ENCODE data around the gene SMIM43. TPM values are rescaled to one million over a fixed set of nuclear protein-coding genes. Genes with fewer than 3 reads are reported as not detected.

The SMIM43 gene
- polyA plus RNA-seq, 1 experiment = 7.4 TPM

DNA sequence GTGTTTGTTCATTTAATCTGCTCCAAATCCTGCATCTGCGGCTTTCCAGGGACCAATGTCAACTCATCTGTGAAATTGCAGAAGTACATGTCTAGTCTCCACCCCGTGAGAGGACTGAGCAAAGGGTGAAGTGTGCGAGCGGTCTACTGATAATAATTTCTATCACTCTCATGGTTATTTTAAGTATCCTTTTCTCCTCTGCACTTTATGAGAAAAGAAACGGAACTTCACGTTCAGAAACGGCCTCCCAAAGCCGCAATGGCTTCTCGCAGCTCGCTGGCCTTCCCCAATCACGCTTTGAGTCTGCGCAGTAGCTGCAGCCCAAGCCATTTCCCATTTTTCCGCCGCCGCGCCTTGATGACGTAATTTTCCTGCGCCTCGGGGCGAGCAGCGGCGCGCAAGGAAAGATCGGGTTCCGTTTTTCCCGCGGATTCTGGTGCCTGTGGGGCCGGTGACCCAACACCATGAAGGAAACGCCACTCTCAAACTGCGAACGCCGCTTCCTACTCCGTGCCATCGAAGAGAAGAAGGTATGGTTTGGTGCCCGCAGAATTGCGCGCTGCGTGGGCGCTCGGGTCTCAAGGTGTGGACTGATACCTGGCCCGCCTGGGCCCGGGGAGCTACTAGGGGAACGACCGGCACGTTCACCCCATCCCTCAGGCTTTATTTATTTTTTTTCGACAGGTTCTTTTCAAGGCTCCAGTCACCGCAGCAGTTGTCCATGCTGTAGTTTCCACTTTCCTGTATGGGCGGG lies 36.2 kb upstream of the SMIM43 start, which contains the start of gene EXOSC9:
Gene EXOSC9 (plus strand): TSS at position 363 of the 754 bp plus-strand sequence. CDS start 102 bp downstream, at position 465.
- CTCF ChIA-PET = no interaction called here

DNA sequence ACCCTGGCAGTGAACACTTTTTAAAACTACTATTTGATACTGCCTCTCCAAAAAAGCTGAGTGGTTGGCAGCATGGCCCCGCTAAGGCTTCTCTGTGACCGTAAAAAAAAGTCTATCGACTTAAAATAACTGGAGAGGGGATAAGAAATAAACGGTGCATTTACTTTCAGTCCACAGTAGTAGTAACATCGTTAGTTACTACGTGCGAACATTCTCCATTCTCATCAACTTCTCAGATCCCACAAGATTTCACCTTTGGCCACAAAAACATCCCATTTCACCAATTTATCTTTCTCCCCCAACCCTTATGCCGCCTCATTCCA lies 35.6 kb upstream of the SMIM43 start:
- DNase-seq (ENCODE audit: low read depth, low spot score) = no peak
- Histone ChIP-seq H3K27me3 (ENCODE audit: control insufficient read depth, insufficient read depth, low read length) (no peaks in the 10 kb centered on the region), H3K9me3 (ENCODE audit: control insufficient read depth, insufficient read depth, low read length) (no peaks in the 10 kb centered on the region), H3K27ac (ENCODE audit: low read depth, low read length) (peak overlapping the region; percentile 79), H3K4me3 (ENCODE audit: low read depth, low read length) (peak overlapping the region; percentile 96)
- ChIA-PET POLR2A (interaction anchor here (0.8 to 0.9 kb wide), 3 partner anchors 9 to 132 kb away, joined by 3 to 4 read pairs (median 3); no protein-coding TSS in a partner anchor), CTCF (no interaction called here)
- TF ChIP-seq CTCF (IDR thresholded peaks at IDR 0.05; ENCODE audit: low read depth, low read length) = no peak

More for the DNA sequence above, 36.2 kb upstream of the SMIM43 start, which contains the start of gene EXOSC9:
- DNase-seq (ENCODE audit: low read depth, low spot score) = peak; percentile 91
- TF ChIP-seq CTCF (IDR thresholded peaks at IDR 0.05; ENCODE audit: low read depth, low read length) = no peak
- H3K27me3 ChIP-seq (ENCODE audit: control insufficient read depth, insufficient read depth, low read length) = no peaks in the 10 kb centered on the region
- peak within 1 kb of the TSS; percentile 96 for H3K4me3 ChIP-seq (ENCODE audit: low read depth, low read length)
- H3K9me3 ChIP-seq (ENCODE audit: control insufficient read depth, insufficient read depth, low read length) = no peaks in the 10 kb centered on the region
- POLR2A ChIA-PET = interaction anchor here (0.8 to 0.9 kb wide), 3 partner anchors 9 to 133 kb away, joined by 3 to 4 read pairs (median 3); no protein-coding TSS in a partner anchor
- peak within 1 kb of the TSS; percentile 79 for H3K27ac ChIP-seq (ENCODE audit: low read depth, low read length)

GRCh38 chr4:121799867-121800501 lies 35.0 kb upstream of the SMIM43 start:
- no peak for TF ChIP-seq CTCF (IDR thresholded peaks at IDR 0.05; ENCODE audit: low read depth, low read length)
- Histone ChIP-seq H3K9me3 (ENCODE audit: control insufficient read depth, insufficient read depth, low read length) (no peaks in the 10 kb centered on the region), H3K27ac (ENCODE audit: low read depth, low read length) (no peak overlapping the region), H3K4me3 (ENCODE audit: low read depth, low read length) (no peak overlapping the region), H3K27me3 (ENCODE audit: control insufficient read depth, insufficient read depth, low read length) (no peaks in the 10 kb centered on the region)
- CTCF ChIA-PET = interaction anchor here (0.5 to 1.1 kb wide), 2 partner anchors 316 to 338 kb away, joined by 3 to 5 read pairs; no protein-coding TSS in a partner anchor
- POLR2A ChIA-PET = no interaction called here
- no peak for DNase-seq (ENCODE audit: low read depth, low spot score)

GRCh38 chr4:121799208-121799823 lies 34.4 kb upstream of the SMIM43 start:
- CTCF ChIA-PET = interaction anchor here (0.5 to 1.1 kb wide), 2 partner anchors 315 to 337 kb away, joined by 3 to 5 read pairs; no protein-coding TSS in a partner anchor
- POLR2A ChIA-PET = no interaction called here

More at GRCh38 chr4:121799208-121799823, 34.4 kb upstream of the SMIM43 start:
- Histone ChIP-seq H3K27me3 (ENCODE audit: control insufficient read depth, insufficient read depth, low read length) (no peaks in the 10 kb centered on the region), H3K27ac (ENCODE audit: low read depth, low read length) (no peak overlapping the region), H3K4me3 (ENCODE audit: low read depth, low read length) (no peak overlapping the region), H3K9me3 (ENCODE audit: control insufficient read depth, insufficient read depth, low read length) (no peaks in the 10 kb centered on the region)
- no peak for DNase-seq (ENCODE audit: low read depth, low spot score)
- no peak for TF ChIP-seq CTCF (IDR thresholded peaks at IDR 0.05; ENCODE audit: low read depth, low read length)
